IgD-negative memory B cell (primary cell): ENCODE data around the gene C2orf72. TPM values are rescaled to one million over a fixed set of nuclear protein-coding genes. Genes with fewer than 3 reads are reported as not detected.
A peak's percentile ranks its signal among the peaks of the same experiment; 100 is the strongest.

Source experiments
- H3K27ac Mint-ChIP-seq, 3 donors: one replicate each; pipeline ENCODE4 v1.8.0; 2020 to 2022; ENCODE audit warnings: mild to moderate bottlenecking in 3 of 3, mixed read lengths in 3 of 3, moderate library complexity in 1 of 3
- H3K27me3 Mint-ChIP-seq: one replicate; pipeline ENCODE4 v1.8.0; 2021; ENCODE audit warnings: mixed read lengths
- H3K36me3 Mint-ChIP-seq: one replicate; pipeline ENCODE4 v1.8.0; 2020; ENCODE audit warnings: mild to moderate bottlenecking, mixed read lengths
- H3K4me1 Mint-ChIP-seq, 3 donors: one replicate each; pipeline ENCODE4 v1.8.0; 2020 to 2022; ENCODE audit warnings: mixed read lengths in 3 of 3, mild to moderate bottlenecking in 1 of 3
- H3K4me3 Mint-ChIP-seq, 4 donors: one replicate each; pipeline ENCODE4 v1.8.0; 2020 to 2022; ENCODE audit warnings: mild to moderate bottlenecking in 4 of 4, mixed read lengths in 4 of 4, moderate library complexity in 3 of 4
- H3K9me3 Mint-ChIP-seq, 3 donors: one replicate each; pipeline ENCODE4 v1.8.0; 2020 to 2021; ENCODE audit warnings: mixed read lengths in 3 of 3, mild to moderate bottlenecking in 1 of 3
- polyA plus RNA-seq: library from polyadenylated mRNA; unstranded; fragments of 300-500 nt; fragmentation: Illumina TruSeq; gene quantifications from one replicate; pipeline ENCODE4 v1.2.3, GENCODE V29; 2021

The C2orf72 gene
- polyA plus RNA-seq, 1 donor from 2014 or later, result not detected

- peaks cover 0 to 2% (median 0%) of the 10 kb centered on the region in 3 donors for H3K9me3 Mint-ChIP-seq
- H3K27me3 Mint-ChIP-seq, result peaks cover 8% of the 10 kb centered on the region
- H3K27ac Mint-ChIP-seq, result no peak overlapping the region
- H3K4me3 Mint-ChIP-seq, result no peak overlapping the region
- no peaks in the 10 kb centered on the region for H3K36me3 Mint-ChIP-seq
- H3K4me1 Mint-ChIP-seq, result peaks cover 4 to 8% (median 7%) of the 10 kb centered on the region in 3 donors
These were observed 6.6 kb upstream of the C2orf72 start for GRCh38 chr2:231030725-231031124.

- H3K27me3 Mint-ChIP-seq, result peaks cover 20% of the 10 kb centered on the region
- H3K9me3 Mint-ChIP-seq, result peaks cover 0 to 3% (median 0%) of the 10 kb centered on the region in 3 donors
- H3K4me1 Mint-ChIP-seq, result peaks cover 7 to 12% (median 9%) of the 10 kb centered on the region in 3 donors
- H3K36me3 Mint-ChIP-seq, result no peaks in the 10 kb centered on the region
- peak overlapping the region in 1 of 4 donors; percentile 52 for H3K4me3 Mint-ChIP-seq
- no peak overlapping the region for H3K27ac Mint-ChIP-seq
These were observed 4.7 kb upstream of the C2orf72 start for GRCh38 chr2:231032575-231033140.

- no peaks in the 10 kb centered on the region for H3K36me3 Mint-ChIP-seq
- H3K27me3 Mint-ChIP-seq, result peaks cover 21% of the 10 kb centered on the region
- peaks cover 7 to 12% (median 9%) of the 10 kb centered on the region in 3 donors for H3K4me1 Mint-ChIP-seq
- peaks cover 0 to 3% (median 0%) of the 10 kb centered on the region in 3 donors for H3K9me3 Mint-ChIP-seq
- peak overlapping the region in 1 of 4 donors; percentile 52 for H3K4me3 Mint-ChIP-seq
- H3K27ac Mint-ChIP-seq, result no peak overlapping the region
These were observed 3.9 kb upstream of the C2orf72 start for GRCh38 chr2:231033147-231034132.

- Mint-ChIP-seq H3K4me3 (no peak overlapping the region), H3K4me1 (peaks cover 7 to 12% (median 12%) of the 10 kb centered on the region in 3 donors), H3K9me3 (peaks cover 0 to 3% (median 0%) of the 10 kb centered on the region in 3 donors), H3K27ac (peak overlapping the region in 1 of 3 donors; percentile 36), H3K27me3 (peaks cover 27% of the 10 kb centered on the region), H3K36me3 (no peaks in the 10 kb centered on the region)
These were observed 2.9 kb upstream of the C2orf72 start for GRCh38 chr2:231034291-231034882.

- no peak overlapping the region for H3K27ac Mint-ChIP-seq
- peaks cover 0 to 4% (median 0%) of the 10 kb centered on the region in 3 donors for H3K9me3 Mint-ChIP-seq
- H3K4me1 Mint-ChIP-seq, result peaks cover 7 to 12% (median 12%) of the 10 kb centered on the region in 3 donors
- peak overlapping the region in 2 of 4 donors; percentile 18 to 60 for H3K4me3 Mint-ChIP-seq
- H3K36me3 Mint-ChIP-seq, result no peaks in the 10 kb centered on the region
- peaks cover 33% of the 10 kb centered on the region for H3K27me3 Mint-ChIP-seq
These were observed 1.2 kb upstream of the C2orf72 start for GRCh38 chr2:231036131-231036530.

- H3K36me3 Mint-ChIP-seq, result no peaks in the 10 kb centered on the region
- peaks cover 0 to 4% (median 0%) of the 10 kb centered on the region in 3 donors for H3K9me3 Mint-ChIP-seq
- no peak overlapping the region for H3K27ac Mint-ChIP-seq
- H3K27me3 Mint-ChIP-seq, result peaks cover 38% of the 10 kb centered on the region
- peaks cover 7 to 12% (median 12%) of the 10 kb centered on the region in 3 donors for H3K4me1 Mint-ChIP-seq
- H3K4me3 Mint-ChIP-seq, result peak overlapping the region; percentile 18 to 80 (median 50)
These were observed 681 bp upstream of the C2orf72 start for GRCh38 chr2:231036578-231037106.

GRCh38 chr2:231037731-231038482 is 584 bp downstream of the C2orf72 start:
- Mint-ChIP-seq H3K27ac (no peak overlapping the region), H3K9me3 (peaks cover 0 to 4% (median 0%) of the 10 kb centered on the region in 3 donors), H3K36me3 (no peaks in the 10 kb centered on the region), H3K4me3 (peak overlapping the region in 1 of 4 donors; percentile 54), H3K27me3 (peaks cover 38% of the 10 kb centered on the region), H3K4me1 (peaks cover 7 to 12% (median 9%) of the 10 kb centered on the region in 3 donors)

- Mint-ChIP-seq H3K4me3 (peak overlapping the region in 3 of 4 donors; percentile 49 to 72 (median 54)), H3K27me3 (peaks cover 37% of the 10 kb centered on the region), H3K36me3 (no peaks in the 10 kb centered on the region), H3K9me3 (peaks cover 0 to 4% (median 0%) of the 10 kb centered on the region in 3 donors), H3K27ac (no peak overlapping the region), H3K4me1 (peaks cover 7 to 12% (median 9%) of the 10 kb centered on the region in 3 donors)
These were observed 1.4 kb downstream of the C2orf72 start for GRCh38 chr2:231038483-231039293.

- H3K9me3 Mint-ChIP-seq, result peaks cover 0 to 4% (median 0%) of the 10 kb centered on the region in 3 donors
- peaks cover 6 to 9% (median 8%) of the 10 kb centered on the region in 3 donors for H3K4me1 Mint-ChIP-seq
- H3K27me3 Mint-ChIP-seq, result peaks cover 37% of the 10 kb centered on the region
- H3K36me3 Mint-ChIP-seq, result no peaks in the 10 kb centered on the region
- H3K4me3 Mint-ChIP-seq, result peak overlapping the region in 1 of 4 donors; percentile 60
- no peak overlapping the region for H3K27ac Mint-ChIP-seq
These were observed 2.0 kb downstream of the C2orf72 start for GRCh38 chr2:231039294-231039664.

GRCh38 chr2:231039821-231040364 is 2.6 kb downstream of the C2orf72 start:
- no peak overlapping the region for H3K27ac Mint-ChIP-seq
- H3K9me3 Mint-ChIP-seq, result peaks cover 0 to 4% (median 0%) of the 10 kb centered on the region in 3 donors
- peaks cover 37% of the 10 kb centered on the region for H3K27me3 Mint-ChIP-seq
- peak overlapping the region in 1 of 4 donors; percentile 60 for H3K4me3 Mint-ChIP-seq
- H3K4me1 Mint-ChIP-seq, result peaks cover 3 to 5% (median 4%) of the 10 kb centered on the region in 3 donors
- H3K36me3 Mint-ChIP-seq, result no peaks in the 10 kb centered on the region

- Mint-ChIP-seq H3K4me1 (peaks cover 3 to 5% (median 4%) of the 10 kb centered on the region in 3 donors), H3K36me3 (no peaks in the 10 kb centered on the region), H3K27me3 (peaks cover 29% of the 10 kb centered on the region), H3K4me3 (no peak overlapping the region), H3K9me3 (peaks cover 0 to 4% (median 0%) of the 10 kb centered on the region in 3 donors), H3K27ac (no peak overlapping the region)
These were observed 3.9 kb downstream of the C2orf72 start for GRCh38 chr2:231041061-231041689.

GRCh38 chr2:231043796-231044195 is 6.5 kb downstream of the C2orf72 start:
- Mint-ChIP-seq H3K9me3 (peaks cover 0 to 3% (median 0%) of the 10 kb centered on the region in 3 donors), H3K27me3 (peaks cover 17% of the 10 kb centered on the region), H3K4me1 (peaks cover 0 to 1% (median 0%) of the 10 kb centered on the region in 3 donors), H3K4me3 (no peak overlapping the region), H3K36me3 (no peaks in the 10 kb centered on the region), H3K27ac (no peak overlapping the region)

GRCh38 chr2:231046916-231047273 is 9.6 kb downstream of the C2orf72 start:
- H3K4me3 Mint-ChIP-seq, result no peak overlapping the region
- no peaks in the 10 kb centered on the region for H3K9me3 Mint-ChIP-seq
- peaks cover 4% of the 10 kb centered on the region for H3K27me3 Mint-ChIP-seq
- H3K36me3 Mint-ChIP-seq, result no peaks in the 10 kb centered on the region
- no peak overlapping the region for H3K27ac Mint-ChIP-seq
- no peaks in the 10 kb centered on the region for H3K4me1 Mint-ChIP-seq
